ENCODE data around the gene NAV2.

- TF ChIP-seq CTCF (conservative IDR thresholded peaks at IDR 0.05 in 1 of 2, IDR thresholded peaks at IDR 0.05 in 1 of 2; ENCODE audit: extremely low read depth in 1 of 2, insufficient read depth in 1 of 2, low read depth in 1 of 2, low read length in 2 of 2) = no peak
- TF ChIP-seq EZH2 (IDR thresholded peaks at IDR 0.05; ENCODE audit: borderline replicate concordance, low read length) = no peak
Measured at GRCh38 chr11:20060181-20060580, 347.5 kb downstream of the NAV2 start.
